ENCODE results near the gene BCL2L11.

DNA sequence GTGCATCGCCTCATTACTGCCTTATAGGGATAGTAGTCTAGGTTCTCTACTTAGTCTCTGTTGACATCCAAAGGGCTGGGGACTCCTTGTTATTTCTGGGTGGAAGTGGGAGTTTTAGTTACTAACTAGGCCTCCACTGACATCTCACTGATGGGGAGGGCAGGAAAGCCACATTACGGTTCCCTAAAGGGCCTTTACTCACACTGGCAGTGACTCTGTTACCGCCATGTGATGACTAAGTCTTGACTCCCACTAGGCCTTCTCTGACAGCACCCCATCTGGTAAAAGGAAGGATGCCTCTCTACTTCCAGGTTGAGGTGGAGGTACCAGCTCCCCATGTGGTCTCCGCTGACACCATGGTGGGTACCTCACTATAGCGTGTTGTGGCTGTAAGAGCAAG lies 14.0 kb upstream of the BCL2L11 start:
- TF ChIP-seq POLR2A (conservative IDR thresholded peaks at IDR 0.05) (no peak), ZNF184 (CRISPR knock-in tag; IDR thresholded peaks at IDR 0.05) (no peak), KLF6 (CRISPR knock-in tag; IDR thresholded peaks at IDR 0.05; ENCODE audit: borderline replicate concordance) (no peak), TBP (optimal IDR thresholded peaks at IDR 0.05; ENCODE audit: low read depth, low read length) (no peak), NCOA1 (IDR thresholded peaks at IDR 0.05; ENCODE audit: low read depth) (no peak)
- TF ChIP-seq, protein P1, sequence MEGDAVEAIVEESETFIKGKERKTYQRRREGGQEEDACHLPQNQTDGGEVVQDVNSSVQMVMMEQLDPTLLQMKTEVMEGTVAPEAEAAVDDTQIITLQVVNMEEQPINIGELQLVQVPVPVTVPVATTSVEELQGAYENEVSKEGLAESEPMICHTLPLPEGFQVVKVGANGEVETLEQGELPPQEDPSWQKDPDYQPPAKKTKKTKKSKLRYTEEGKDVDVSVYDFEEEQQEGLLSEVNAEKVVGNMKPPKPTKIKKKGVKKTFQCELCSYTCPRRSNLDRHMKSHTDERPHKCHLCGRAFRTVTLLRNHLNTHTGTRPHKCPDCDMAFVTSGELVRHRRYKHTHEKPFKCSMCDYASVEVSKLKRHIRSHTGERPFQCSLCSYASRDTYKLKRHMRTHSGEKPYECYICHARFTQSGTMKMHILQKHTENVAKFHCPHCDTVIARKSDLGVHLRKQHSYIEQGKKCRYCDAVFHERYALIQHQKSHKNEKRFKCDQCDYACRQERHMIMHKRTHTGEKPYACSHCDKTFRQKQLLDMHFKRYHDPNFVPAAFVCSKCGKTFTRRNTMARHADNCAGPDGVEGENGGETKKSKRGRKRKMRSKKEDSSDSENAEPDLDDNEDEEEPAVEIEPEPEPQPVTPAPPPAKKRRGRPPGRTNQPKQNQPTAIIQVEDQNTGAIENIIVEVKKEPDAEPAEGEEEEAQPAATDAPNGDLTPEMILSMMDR (IDR thresholded peaks at IDR 0.05 in 2 of 3, conservative IDR thresholded peaks at IDR 0.05 in 1 of 3; ENCODE audit: insufficient read depth in 2 of 3, low read depth in 1 of 3, low read length in 3 of 3): no peak
- TF ChIP-seq, protein P2, sequence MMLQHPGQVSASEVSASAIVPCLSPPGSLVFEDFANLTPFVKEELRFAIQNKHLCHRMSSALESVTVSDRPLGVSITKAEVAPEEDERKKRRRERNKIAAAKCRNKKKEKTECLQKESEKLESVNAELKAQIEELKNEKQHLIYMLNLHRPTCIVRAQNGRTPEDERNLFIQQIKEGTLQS (IDR thresholded peaks at IDR 0.05): no peak
- TF ChIP-seq, protein P2 (CRISPR knock-in tag; conservative IDR thresholded peaks at IDR 0.05): no peak
- TF ChIP-seq, protein P3, sequence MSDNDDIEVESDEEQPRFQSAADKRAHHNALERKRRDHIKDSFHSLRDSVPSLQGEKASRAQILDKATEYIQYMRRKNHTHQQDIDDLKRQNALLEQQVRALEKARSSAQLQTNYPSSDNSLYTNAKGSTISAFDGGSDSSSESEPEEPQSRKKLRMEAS (CRISPR knock-in tag; IDR thresholded peaks at IDR 0.05): no peak
